Astrocyte of the hippocampus (primary cell): ENCODE results near the gene MGLL.

Experiments used
- DNase-seq: peaks from one replicate; pipeline ENCODE4 v3.0.0; 2011; ENCODE audit warnings: low read depth, low spot score

MGLL gene

DNA sequence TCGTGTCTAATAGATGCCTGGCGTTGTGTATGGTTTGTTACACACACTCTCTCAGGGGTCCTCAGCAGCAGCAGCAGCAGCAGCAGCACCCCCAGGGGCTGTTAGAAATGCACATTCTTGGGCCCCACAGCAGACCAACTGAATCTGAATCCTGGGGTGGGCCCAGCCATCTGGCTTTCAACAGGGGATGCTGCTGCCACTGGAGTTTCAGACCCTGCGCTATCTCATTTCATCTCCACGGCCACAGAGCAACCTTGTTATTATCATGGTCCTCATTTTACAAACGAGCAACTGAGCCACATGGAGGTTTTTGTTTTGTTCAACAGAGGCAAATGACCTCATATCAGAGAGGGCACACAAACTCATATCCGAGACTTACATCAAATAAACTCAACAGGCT is 47.7 kb downstream of the MGLL start:
- DNase-seq = no peak

DNA sequence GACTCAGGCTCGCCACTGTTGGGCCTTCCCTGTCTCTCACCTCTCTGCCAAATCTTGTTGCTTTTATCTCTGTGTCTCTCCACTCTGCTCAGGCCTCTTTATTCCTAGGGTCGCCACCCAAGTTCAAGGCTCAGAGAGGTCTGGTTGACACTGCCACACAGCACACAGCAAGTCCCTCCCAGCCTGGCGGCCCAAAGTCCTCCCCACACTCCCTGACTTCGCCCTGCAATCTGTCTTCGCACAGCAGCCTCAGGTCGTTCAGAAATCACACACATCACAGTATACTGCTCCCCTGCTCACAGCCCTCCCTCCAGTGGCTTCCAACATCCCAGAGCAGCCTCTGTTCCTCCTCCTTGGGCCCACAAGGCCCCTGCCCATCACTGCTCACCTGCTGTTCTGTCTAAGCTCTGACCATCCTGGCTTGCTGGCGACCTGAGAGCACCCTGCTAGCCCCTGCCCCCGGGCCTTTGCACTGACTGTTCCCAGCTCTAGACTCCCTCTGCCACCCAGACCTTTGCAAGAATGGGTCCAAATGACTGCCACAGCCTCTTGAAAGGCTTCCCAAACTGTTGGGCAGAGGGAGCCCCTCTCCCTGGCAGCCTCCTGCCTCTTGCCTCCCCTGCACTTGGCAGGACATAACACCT is 48.4 kb downstream of the MGLL start:
- DNase-seq = no peak

DNA sequence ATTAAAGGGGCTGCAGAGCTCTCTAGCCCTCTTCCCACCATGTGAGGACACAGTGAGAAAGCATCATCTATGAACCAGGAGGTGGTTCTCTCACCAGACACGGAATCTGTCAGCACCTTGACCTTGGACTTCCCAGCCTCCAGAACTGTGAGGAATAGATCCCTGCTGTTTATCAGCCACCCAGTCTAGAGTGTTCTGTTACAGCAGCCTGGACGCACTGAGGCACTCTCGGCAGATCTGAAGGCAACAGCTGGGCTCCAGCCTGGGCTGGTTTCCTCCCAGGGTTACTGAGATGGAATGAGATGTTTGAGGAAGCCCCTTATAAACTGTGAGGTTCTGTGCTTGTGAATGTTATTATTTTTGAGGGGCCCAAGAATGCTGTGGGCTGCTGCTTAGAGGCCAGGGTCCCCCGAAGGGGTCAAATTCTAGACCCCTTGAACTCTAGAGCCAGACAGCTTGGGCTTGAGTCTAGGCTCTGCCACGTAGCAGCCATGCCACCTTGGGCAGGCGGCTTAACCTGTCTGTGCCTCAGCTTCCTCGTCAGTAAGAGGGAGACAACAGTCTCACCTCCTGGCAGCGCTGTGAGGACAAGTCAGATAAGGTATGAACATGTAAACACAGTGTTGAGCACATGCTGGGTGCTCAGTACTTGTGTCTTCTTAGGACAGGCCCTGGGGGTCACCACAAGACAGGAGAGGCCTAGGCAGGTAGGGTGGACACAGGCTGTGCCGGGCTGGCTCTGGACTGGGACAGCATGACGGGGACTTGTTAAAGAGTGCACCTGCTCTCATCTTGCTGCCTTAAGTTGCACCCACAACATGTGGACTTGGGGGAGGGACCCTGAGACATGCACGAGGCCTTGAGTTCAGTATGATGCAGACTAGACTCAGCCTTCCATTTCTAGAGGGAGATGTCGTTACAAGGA is 49.2 kb downstream of the MGLL start:
- no peak for DNase-seq

DNA sequence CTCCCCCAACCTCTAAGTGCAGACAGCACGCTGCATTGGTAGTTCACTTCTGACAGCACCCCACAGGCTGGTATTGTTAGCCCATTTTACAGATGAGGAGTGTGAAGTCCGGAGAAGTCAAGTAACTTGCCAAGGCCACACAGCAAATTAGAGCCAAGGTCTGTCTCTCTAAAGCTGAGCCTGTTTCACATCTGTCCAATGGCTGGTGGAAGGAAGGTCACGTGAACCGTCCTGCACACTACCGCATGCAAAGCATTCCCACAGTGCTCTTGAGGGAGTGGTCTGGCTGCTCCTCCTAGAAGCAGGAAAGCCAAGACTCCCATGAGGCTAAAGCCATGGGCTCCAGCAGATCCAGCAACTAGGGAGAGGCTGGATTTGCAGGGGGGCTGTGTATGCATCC is 50.0 kb downstream of the MGLL start:
- no peak for DNase-seq

DNA sequence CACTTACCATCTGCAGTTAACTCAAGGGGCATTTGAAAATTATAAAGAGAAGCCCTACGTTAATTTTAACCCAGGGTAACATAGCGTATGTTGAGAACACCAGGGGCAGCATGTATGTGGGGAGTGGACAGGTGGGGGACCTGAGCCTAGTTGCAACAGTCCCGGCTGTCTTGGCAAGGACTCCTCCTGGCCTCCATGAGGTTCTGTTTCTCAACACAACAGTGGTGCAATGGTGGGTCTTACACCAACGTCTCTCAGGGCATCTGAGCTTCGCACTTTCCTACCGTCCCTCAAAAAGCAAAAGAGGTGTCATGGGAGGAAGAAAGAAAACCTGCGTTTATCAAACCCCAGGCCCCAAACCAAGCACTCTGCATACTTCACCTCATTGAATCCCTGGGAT is 50.6 kb downstream of the MGLL start:
- DNase-seq = no peak

DNA sequence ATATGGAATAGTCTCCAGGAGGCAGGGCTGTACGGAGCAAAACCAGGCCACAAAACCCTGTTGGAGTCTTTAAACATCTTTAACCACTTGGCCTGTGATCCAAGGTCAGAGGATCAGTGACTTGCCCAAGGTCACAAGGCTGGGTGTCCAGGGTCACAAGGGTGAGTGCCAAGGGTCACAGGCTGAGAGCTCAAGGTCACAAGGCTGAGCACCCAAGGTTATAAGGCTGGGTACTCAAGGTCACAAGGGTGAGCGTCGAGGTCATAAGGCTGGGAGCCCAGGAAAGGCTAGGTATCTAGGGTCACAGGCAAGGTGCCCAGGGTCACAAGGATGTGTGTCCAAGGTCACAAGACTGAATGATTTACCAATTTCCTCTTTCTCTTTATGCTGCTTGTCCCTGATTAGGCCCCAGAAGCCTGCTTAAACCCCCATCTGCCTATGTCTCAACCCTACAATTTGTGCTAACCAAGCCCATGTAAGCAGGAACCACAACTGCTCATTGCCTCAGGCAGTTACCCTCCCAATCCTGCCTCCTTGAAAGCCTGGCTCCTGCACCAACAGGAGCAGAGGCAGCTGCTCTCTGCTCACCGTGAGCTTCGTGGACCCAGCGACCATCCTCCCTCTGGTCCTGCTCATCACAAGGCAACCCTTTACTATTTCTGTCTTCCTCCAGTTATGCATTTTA is 51.5 kb downstream of the MGLL start:
- DNase-seq = no peak

GRCh38 chr3:127769284-127770081 is 52.8 kb downstream of the MGLL start:
- no peak for DNase-seq

DNA sequence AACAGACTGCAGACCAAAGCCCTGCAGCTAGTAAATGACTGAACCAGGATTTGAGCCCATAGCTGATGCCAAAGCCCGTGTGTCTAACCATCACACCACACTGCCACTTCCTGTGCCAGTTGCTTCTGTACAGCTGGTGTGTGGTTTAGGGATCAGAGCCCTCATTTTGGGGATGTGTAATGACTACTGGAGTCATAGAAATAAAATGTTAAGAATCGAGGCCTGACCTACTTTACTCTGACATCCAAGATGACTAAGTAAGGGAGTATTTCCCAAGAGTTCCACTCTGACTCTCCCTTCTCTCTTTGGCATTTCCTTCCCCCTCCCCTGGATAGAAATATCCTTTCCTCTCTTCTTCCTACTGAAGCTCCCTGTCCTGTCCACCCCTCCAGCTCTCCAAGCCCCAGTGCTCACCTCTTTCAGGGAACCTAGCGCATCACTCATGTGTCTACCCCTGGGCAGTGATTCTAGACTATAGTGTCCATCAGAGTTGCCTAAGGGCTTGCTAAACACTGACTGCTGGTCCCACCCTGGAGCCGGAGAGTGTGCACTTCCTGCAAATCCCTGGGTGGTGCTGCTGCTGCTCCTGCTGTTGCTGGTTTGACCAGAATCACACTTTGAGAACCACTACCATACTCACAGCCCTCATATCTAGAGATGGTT is 53.8 kb downstream of the MGLL start:
- DNase-seq = peak; percentile 81

DNA sequence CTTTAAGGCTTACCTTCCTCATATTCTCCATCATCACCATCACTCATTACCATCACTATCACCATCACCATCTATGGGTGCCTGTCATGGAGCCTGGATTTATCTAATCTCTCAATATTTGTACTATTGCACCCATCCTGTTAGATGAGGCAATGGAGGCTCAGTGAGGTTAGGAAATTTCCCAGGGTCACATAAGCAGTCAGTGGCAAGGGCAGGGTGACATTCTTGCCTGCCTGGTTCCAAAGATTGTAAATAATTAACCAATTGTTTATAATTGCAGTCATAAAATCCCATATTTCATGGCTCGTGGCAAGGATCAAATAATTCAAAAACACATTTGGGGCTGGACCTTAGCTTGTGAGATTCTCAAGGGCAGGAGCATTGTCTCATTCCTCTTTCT is 55.2 kb downstream of the MGLL start:
- DNase-seq = no peak

DNA sequence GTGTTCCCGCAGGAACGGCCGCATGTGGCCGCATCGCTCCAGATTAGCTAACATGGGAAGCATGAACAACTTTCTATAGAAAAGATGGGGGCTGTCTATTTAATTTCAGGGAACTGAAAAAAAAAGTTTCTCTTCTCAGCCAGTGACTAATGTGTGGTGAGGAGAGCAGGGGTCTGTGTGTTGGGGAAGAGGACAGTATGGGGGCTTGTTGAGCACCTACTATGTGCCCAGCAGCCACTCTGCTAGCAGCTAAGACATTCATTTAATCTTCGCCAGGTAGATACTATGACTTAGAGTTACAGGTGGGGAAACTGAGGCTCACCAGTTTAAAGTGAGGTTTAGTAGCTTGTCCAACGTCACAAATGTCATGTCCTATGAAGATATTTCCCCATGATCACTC is 56.6 kb downstream of the MGLL start:
- DNase-seq = no peak

GRCh38 chr3:127764841-127765362 is 57.4 kb downstream of the MGLL start:
- peak; percentile 32 for DNase-seq

GRCh38 chr3:127764301-127764700 is 58.0 kb downstream of the MGLL start:
- no peak for DNase-seq

DNA sequence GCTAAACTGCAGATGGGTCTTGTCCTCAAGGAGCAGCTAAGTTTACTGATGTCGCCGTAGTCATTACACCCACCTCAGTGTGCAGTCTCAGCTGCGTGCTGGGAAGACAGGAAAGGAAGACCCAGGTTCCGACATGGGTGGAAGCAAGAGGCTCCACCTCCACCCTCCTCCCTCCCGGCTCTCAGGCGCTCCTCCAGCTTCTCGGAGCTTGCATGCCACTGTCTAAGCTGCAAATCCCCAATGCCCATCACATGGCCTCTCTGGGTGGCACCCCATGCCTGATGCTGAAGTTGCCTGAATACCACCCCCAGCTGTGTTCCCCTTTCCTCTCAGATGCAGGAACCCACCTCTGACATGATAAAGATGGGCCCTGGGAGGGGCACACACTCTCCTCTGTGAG is 58.5 kb downstream of the MGLL start:
- DNase-seq = no peak

GRCh38 chr3:127763337-127763736 is 59.0 kb downstream of the MGLL start:
- no peak for DNase-seq

DNA sequence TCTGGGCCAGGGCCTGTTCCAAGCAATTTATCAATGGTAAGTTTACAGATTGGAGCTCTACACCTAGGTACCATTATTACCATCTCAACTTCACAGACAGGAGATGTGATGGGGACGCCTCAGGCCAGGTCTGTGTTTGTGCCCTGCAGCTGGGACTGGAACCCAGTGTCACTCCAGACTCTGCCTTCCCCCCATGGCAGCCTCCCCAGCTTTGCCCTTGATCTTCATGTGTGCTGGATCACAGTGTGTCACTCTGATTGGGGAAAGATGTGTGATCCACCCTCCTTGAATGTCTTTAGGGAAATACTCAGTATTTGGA is 59.6 kb downstream of the MGLL start:
- DNase-seq = no peak

DNA sequence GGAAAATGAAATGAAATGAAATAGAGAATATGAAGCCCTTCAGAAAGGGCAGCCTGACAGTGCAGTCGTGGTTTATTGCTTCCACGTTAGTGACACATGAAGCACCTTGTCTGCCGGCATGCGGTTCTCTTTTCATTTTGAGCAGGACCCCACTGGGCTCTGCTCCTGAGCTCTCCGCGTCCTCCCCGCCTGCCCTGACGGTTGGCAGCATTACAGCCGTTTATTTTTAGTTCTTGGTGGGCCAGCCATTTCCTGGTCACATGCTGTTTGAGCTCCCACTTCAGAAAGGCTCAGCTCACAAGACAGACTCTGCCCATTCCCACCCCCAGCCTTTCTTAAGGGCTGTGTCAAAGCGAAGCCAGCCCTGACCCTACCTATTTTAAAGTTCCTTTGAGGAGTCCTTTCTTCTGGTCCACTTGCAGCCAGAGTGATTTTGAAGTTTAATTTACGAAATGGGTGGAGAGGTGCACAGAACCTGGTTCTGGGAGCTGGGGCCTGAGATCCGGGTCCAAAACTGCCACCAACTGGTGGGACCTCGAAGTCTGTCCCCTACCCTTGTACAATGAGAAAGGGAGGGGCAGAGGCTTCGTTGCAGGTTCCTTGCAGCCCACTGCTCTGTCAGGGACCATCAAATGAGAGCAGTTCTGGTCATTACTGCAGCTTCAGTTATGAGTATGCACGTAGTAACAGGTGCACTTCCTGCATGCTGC is 60.1 kb downstream of the MGLL start:
- DNase-seq = peak; percentile 42

DNA sequence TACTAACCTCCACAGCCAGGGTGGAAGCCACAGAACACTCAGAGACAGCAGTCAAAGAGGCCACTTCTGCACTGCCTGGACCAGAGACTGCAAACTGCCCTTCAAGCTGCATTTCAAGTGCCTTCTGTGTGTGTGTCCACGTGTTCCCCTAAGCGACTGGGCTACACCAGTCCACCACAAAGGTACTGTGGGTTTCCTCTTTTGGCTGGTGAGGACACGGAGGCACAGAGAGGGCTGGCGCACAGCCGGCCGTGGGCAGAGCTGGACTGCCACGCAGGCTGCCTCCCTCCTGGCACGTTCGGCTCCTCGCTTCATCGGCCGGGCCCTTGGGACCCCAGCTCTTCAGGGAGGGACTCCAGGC is 60.9 kb downstream of the MGLL start:
- DNase-seq = no peak

- DNase-seq = no peak
Observed at GRCh38 chr3:127760791-127761440, 61.4 kb downstream of the MGLL start.

DNA sequence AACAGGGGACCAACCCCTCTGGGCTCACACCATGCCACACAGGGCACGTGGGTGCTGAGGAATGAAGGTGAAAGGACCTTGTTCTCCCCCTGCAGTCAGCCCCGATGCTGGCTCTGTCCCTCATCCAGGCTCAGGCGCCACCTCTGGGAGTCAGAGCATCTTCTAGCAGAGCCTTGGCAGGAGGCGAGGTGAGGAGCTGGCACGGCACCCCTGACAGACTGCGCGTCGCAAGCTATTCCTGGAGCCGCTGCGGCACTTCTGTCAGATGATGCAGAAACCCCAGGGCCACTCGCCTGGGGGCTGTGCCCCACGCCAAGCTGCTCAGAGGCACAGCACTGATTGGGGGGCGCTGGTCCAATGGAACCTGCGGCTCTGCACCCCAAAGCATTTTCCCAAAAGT is 62.0 kb downstream of the MGLL start:
- DNase-seq = no peak

DNA sequence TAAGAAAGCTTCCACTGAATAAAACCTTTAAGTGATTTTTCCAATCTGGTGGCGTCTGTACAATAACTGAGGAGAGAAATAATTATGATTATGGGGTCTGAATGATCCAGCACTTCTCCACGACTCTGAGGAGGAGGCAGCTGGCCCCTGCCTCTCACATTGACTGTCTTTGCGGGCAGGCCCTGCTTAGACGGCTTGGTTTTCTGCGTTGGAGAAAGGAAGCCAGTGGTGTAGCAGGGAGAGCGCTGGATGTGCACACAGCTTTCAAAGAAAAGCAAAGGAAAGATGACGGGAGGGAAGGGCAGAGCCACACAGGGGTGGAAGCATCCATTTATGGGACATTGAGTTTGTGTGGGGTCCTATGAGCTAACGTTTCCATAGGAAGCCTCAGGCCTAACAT is 62.5 kb downstream of the MGLL start:
- DNase-seq = no peak
